WTC11 (cell line): ENCODE data around the gene CLASP1. TPM values are rescaled to one million over a fixed set of nuclear protein-coding genes. Genes with fewer than 3 reads are reported as not detected.

ENCODE experiments used
- ATAC-seq: fragments of 200-7000 bp; cut with Tn5 transposase; 2 replicates; pipeline ENCODE4 v1.10.0; 2021; ENCODE audit warnings: mild to moderate bottlenecking, moderate library complexity
- CTCF ChIA-PET: fragments of 300-600 bp; sonication (Branson Sonifier 250); formaldehyde crosslinking; loops from one replicate; lab custom pipeline; 2021; ENCODE audit warnings: antibody characterized with exemption; lab: Charles Lee
- POLR2A ChIA-PET: fragments of 350-600 bp; sonication (Branson Sonifier 250); formaldehyde crosslinking; loops from one replicate; lab custom pipeline; 2021; ENCODE audit warnings: antibody characterized with exemption; lab: Charles Lee
- DNase-seq: peaks from one replicate; pipeline ENCODE4 v3.0.0; 2021; ENCODE audit warnings: low spot score
- H3K27ac Mint-ChIP-seq: 2 replicates; pipeline ENCODE4 v1.8.0; 2021; ENCODE audit warnings: mixed read lengths
- H3K27me3 Mint-ChIP-seq: 2 replicates; pipeline ENCODE4 v1.8.0; 2021; ENCODE audit warnings: low read depth, mild to moderate bottlenecking, moderate library complexity, mixed read lengths
- H3K36me3 Mint-ChIP-seq: 2 replicates; pipeline ENCODE4 v1.8.0; 2021; ENCODE audit warnings: mixed read lengths
- H3K4me1 Mint-ChIP-seq: 2 replicates; pipeline ENCODE4 v1.8.0; 2022; ENCODE audit warnings: mixed read lengths
- H3K4me3 Mint-ChIP-seq: 2 replicates; pipeline ENCODE4 v1.8.0; 2021; ENCODE audit warnings: mild to moderate bottlenecking, moderate library complexity, mixed read lengths
- H3K9me3 Mint-ChIP-seq: 2 replicates; pipeline ENCODE4 v1.8.0; 2021; ENCODE audit warnings: mixed read lengths
- EMX1 ChIP-seq: fragments of 250-450 bp; sonication (Bioruptor Pico); IDR thresholded peaks from 2 replicates; pipeline ENCODE4 v1.8.0; 2021; ENCODE audit warnings: mild to moderate bottlenecking
- JUN ChIP-seq: sonication (generic); formaldehyde crosslinking; IDR thresholded peaks from 2 replicates; pipeline ENCODE4 v1.8.0; 2023; ENCODE audit warnings: mild to moderate bottlenecking, missing genetic modification reagents
- NFYB ChIP-seq: sonication (generic); formaldehyde crosslinking; conservative IDR thresholded peaks from 2 replicates; pipeline ENCODE4 v1.8.0; 2022; ENCODE audit warnings: low read depth, missing genetic modification reagents
- NR2C2 ChIP-seq: sonication (generic); formaldehyde crosslinking; IDR thresholded peaks from 2 replicates; pipeline ENCODE4 v1.8.0; 2022; ENCODE audit warnings: mild to moderate bottlenecking, missing genetic modification reagents
- PRRX2 ChIP-seq: fragments of 250-450 bp; sonication (Bioruptor Pico); IDR thresholded peaks from 2 replicates; pipeline ENCODE4 v1.8.0; 2021; ENCODE audit warnings: mild to moderate bottlenecking
- ZNF121 ChIP-seq: sonication (generic); formaldehyde crosslinking; IDR thresholded peaks from 2 replicates; pipeline ENCODE4 v1.8.0; 2023; ENCODE audit warnings: missing genetic modification reagents
- ZNF317 ChIP-seq: sonication (generic); formaldehyde crosslinking; IDR thresholded peaks from 2 replicates; pipeline ENCODE4 v1.8.1; 2023; ENCODE audit warnings: low read depth, mild to moderate bottlenecking, moderate library complexity, missing genetic modification reagents, borderline replicate concordance
- ZNF416 ChIP-seq: fragments of 250-450 bp; sonication (Bioruptor Pico); IDR thresholded peaks from 2 replicates; pipeline ENCODE4 v1.9.0; 2021; ENCODE audit warnings: mild to moderate bottlenecking, inconsistent platforms
- total RNA-seq: library from RNA; stranded (reverse); gene quantifications from 3 replicates; pipeline ENCODE4 v1.2.3, GENCODE V29; 2021
- TF ChIP-seq, protein P1 (sequence below): sonication (generic); formaldehyde crosslinking; IDR thresholded peaks from 2 replicates; pipeline ENCODE4 v1.8.0; 2022; ENCODE audit warnings: missing genetic modification reagents
- TF ChIP-seq, protein P2 (sequence below): fragments of 250-450 bp; sonication (Bioruptor Pico); IDR thresholded peaks from 2 replicates; pipeline ENCODE4 v2.1.2; 2022; ENCODE audit warnings: mild to moderate bottlenecking, moderate library complexity
- TF ChIP-seq, protein P3 (sequence below): fragments of 250-450 bp; sonication (Bioruptor Pico); IDR thresholded peaks from 2 replicates; pipeline ENCODE4 v1.9.0; 2021; ENCODE audit warnings: mild to moderate bottlenecking, borderline replicate concordance
- TF ChIP-seq, protein P4 (sequence below): sonication (generic); formaldehyde crosslinking; IDR thresholded peaks from 2 replicates; pipeline ENCODE4 v1.8.1; 2022; ENCODE audit warnings: mild to moderate bottlenecking, moderate library complexity, missing genetic modification reagents
- TF ChIP-seq, protein P5 (sequence below): sonication (generic); formaldehyde crosslinking; conservative IDR thresholded peaks from 2 replicates; pipeline ENCODE4 v1.8.1; 2022; ENCODE audit warnings: mild to moderate bottlenecking, missing genetic modification reagents
- TF ChIP-seq, protein P6 (sequence below): fragments of 250-450 bp; sonication (Bioruptor Pico); IDR thresholded peaks from 2 replicates; pipeline ENCODE4 v1.9.0; 2021; ENCODE audit warnings: mild to moderate bottlenecking
- TF ChIP-seq, protein P7 (sequence below): sonication (generic); formaldehyde crosslinking; IDR thresholded peaks from 2 replicates; pipeline ENCODE4 v1.8.1; 2023; ENCODE audit warnings: mild to moderate bottlenecking, missing genetic modification reagents, borderline replicate concordance
- TF ChIP-seq, protein P8 (sequence below): fragments of 200-600 bp; IDR thresholded peaks from 2 replicates; pipeline ENCODE4 v1.8.0; 2022; ENCODE audit warnings: antibody characterized with exemption
- TF ChIP-seq, protein P9 (sequence below): sonication (generic); formaldehyde crosslinking; IDR thresholded peaks from 2 replicates; pipeline ENCODE4 v1.8.1; 2023; ENCODE audit warnings: mild to moderate bottlenecking, missing genetic modification reagents

CLASP1 gene
- total RNA-seq, 1 experiment from 2014 or later: 50.0 TPM

DNA sequence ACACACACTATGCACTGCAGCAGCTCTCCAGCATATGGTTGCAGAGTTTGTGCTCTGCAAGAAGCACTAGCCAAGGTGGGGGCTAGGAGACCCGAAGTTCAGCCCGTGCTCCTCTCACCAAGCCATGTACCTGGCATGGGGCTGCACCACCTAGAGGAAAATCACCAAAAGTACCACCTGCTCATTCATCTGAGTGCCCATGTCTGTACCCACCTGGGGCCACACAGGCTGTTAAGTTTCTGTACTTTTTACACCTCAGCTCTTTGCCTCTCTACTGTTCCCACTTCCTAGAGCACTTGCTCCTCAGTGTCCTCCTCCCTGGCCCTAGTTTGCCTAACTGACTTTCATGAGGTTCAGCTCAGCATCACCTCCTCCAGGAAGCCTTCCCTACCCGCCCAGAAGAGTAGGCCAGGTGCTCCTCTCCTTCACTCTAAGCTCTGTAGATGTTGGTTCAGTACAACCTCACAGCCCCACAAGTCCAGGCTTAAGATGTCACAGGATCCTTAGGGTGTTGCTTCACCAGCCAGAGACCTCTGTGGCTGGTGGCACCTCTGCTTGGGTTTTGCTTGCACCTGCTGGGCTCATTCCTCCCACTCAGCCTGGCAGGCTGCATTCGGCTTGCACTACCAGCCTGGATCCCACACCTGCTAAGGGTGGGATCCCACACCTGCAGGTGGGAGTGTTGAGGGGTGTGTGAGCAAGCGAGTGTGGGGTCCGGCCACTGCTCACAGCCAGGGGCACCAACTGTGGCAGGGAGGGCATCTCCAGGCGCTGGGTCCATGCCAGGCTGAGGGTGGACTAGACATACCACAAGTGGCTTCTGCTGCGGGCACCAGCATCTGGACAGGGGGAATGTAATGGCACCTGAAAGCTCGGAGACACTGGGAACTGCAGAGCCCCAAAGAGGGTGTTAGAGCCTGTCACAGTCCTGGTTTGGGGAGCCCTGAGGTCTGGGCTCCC, 354.1 kb downstream of the CLASP1 start:
- no peak overlapping the region for H3K4me3 Mint-ChIP-seq
- no peaks in the 10 kb centered on the region for H3K27me3 Mint-ChIP-seq
- no peaks in the 10 kb centered on the region for H3K36me3 Mint-ChIP-seq
- no peaks in the 10 kb centered on the region for H3K9me3 Mint-ChIP-seq
- H3K4me1 Mint-ChIP-seq: no peaks in the 10 kb centered on the region
- no peak for DNase-seq
- TF ChIP-seq PRRX2 (CRISPR knock-in tag) (no peak), EMX1 (no peak), ZNF416 (CRISPR knock-in tag) (no peak), NR2C2 (CRISPR knock-in tag) (no peak), ZNF317 (CRISPR knock-in tag) (no peak), JUN (CRISPR knock-in tag) (no peak), NFYB (no peak), ZNF121 (CRISPR knock-in tag) (no peak)
- TF ChIP-seq, protein P1, sequence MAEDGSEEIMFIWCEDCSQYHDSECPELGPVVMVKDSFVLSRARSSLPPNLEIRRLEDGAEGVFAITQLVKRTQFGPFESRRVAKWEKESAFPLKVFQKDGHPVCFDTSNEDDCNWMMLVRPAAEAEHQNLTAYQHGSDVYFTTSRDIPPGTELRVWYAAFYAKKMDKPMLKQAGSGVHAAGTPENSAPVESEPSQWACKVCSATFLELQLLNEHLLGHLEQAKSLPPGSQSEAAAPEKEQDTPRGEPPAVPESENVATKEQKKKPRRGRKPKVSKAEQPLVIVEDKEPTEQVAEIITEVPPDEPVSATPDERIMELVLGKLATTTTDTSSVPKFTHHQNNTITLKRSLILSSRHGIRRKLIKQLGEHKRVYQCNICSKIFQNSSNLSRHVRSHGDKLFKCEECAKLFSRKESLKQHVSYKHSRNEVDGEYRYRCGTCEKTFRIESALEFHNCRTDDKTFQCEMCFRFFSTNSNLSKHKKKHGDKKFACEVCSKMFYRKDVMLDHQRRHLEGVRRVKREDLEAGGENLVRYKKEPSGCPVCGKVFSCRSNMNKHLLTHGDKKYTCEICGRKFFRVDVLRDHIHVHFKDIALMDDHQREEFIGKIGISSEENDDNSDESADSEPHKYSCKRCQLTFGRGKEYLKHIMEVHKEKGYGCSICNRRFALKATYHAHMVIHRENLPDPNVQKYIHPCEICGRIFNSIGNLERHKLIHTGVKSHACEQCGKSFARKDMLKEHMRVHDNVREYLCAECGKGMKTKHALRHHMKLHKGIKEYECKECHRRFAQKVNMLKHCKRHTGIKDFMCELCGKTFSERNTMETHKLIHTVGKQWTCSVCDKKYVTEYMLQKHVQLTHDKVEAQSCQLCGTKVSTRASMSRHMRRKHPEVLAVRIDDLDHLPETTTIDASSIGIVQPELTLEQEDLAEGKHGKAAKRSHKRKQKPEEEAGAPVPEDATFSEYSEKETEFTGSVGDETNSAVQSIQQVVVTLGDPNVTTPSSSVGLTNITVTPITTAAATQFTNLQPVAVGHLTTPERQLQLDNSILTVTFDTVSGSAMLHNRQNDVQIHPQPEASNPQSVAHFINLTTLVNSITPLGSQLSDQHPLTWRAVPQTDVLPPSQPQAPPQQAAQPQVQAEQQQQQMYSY (CRISPR knock-in tag): no peak
- TF ChIP-seq, protein P2, sequence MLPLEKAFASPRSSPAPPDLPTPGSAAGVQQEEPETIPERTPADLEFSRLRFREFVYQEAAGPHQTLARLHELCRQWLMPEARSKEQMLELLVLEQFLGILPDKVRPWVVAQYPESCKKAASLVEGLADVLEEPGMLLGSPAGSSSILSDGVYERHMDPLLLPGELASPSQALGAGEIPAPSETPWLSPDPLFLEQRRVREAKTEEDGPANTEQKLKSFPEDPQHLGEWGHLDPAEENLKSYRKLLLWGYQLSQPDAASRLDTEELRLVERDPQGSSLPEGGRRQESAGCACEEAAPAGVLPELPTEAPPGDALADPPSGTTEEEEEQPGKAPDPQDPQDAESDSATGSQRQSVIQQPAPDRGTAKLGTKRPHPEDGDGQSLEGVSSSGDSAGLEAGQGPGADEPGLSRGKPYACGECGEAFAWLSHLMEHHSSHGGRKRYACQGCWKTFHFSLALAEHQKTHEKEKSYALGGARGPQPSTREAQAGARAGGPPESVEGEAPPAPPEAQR (CRISPR knock-in tag): no peak
- TF ChIP-seq, protein P3, sequence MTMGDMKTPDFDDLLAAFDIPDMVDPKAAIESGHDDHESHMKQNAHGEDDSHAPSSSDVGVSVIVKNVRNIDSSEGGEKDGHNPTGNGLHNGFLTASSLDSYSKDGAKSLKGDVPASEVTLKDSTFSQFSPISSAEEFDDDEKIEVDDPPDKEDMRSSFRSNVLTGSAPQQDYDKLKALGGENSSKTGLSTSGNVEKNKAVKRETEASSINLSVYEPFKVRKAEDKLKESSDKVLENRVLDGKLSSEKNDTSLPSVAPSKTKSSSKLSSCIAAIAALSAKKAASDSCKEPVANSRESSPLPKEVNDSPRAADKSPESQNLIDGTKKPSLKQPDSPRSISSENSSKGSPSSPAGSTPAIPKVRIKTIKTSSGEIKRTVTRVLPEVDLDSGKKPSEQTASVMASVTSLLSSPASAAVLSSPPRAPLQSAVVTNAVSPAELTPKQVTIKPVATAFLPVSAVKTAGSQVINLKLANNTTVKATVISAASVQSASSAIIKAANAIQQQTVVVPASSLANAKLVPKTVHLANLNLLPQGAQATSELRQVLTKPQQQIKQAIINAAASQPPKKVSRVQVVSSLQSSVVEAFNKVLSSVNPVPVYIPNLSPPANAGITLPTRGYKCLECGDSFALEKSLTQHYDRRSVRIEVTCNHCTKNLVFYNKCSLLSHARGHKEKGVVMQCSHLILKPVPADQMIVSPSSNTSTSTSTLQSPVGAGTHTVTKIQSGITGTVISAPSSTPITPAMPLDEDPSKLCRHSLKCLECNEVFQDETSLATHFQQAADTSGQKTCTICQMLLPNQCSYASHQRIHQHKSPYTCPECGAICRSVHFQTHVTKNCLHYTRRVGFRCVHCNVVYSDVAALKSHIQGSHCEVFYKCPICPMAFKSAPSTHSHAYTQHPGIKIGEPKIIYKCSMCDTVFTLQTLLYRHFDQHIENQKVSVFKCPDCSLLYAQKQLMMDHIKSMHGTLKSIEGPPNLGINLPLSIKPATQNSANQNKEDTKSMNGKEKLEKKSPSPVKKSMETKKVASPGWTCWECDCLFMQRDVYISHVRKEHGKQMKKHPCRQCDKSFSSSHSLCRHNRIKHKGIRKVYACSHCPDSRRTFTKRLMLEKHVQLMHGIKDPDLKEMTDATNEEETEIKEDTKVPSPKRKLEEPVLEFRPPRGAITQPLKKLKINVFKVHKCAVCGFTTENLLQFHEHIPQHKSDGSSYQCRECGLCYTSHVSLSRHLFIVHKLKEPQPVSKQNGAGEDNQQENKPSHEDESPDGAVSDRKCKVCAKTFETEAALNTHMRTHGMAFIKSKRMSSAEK (CRISPR knock-in tag): no peak
- TF ChIP-seq, protein P4, sequence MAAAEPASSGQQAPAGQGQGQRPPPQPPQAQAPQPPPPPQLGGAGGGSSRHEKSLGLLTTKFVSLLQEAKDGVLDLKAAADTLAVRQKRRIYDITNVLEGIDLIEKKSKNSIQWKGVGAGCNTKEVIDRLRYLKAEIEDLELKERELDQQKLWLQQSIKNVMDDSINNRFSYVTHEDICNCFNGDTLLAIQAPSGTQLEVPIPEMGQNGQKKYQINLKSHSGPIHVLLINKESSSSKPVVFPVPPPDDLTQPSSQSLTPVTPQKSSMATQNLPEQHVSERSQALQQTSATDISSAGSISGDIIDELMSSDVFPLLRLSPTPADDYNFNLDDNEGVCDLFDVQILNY (CRISPR knock-in tag): no peak
- TF ChIP-seq, protein P5, sequence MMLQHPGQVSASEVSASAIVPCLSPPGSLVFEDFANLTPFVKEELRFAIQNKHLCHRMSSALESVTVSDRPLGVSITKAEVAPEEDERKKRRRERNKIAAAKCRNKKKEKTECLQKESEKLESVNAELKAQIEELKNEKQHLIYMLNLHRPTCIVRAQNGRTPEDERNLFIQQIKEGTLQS: no peak
- TF ChIP-seq, protein P6, sequence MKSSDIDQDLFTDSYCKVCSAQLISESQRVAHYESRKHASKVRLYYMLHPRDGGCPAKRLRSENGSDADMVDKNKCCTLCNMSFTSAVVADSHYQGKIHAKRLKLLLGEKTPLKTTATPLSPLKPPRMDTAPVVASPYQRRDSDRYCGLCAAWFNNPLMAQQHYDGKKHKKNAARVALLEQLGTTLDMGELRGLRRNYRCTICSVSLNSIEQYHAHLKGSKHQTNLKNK (CRISPR knock-in tag): no peak
- TF ChIP-seq, protein P7, sequence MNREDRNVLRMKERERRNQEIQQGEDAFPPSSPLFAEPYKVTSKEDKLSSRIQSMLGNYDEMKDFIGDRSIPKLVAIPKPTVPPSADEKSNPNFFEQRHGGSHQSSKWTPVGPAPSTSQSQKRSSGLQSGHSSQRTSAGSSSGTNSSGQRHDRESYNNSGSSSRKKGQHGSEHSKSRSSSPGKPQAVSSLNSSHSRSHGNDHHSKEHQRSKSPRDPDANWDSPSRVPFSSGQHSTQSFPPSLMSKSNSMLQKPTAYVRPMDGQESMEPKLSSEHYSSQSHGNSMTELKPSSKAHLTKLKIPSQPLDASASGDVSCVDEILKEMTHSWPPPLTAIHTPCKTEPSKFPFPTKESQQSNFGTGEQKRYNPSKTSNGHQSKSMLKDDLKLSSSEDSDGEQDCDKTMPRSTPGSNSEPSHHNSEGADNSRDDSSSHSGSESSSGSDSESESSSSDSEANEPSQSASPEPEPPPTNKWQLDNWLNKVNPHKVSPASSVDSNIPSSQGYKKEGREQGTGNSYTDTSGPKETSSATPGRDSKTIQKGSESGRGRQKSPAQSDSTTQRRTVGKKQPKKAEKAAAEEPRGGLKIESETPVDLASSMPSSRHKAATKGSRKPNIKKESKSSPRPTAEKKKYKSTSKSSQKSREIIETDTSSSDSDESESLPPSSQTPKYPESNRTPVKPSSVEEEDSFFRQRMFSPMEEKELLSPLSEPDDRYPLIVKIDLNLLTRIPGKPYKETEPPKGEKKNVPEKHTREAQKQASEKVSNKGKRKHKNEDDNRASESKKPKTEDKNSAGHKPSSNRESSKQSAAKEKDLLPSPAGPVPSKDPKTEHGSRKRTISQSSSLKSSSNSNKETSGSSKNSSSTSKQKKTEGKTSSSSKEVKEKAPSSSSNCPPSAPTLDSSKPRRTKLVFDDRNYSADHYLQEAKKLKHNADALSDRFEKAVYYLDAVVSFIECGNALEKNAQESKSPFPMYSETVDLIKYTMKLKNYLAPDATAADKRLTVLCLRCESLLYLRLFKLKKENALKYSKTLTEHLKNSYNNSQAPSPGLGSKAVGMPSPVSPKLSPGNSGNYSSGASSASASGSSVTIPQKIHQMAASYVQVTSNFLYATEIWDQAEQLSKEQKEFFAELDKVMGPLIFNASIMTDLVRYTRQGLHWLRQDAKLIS (CRISPR knock-in tag): no peak
- TF ChIP-seq, protein P8, sequence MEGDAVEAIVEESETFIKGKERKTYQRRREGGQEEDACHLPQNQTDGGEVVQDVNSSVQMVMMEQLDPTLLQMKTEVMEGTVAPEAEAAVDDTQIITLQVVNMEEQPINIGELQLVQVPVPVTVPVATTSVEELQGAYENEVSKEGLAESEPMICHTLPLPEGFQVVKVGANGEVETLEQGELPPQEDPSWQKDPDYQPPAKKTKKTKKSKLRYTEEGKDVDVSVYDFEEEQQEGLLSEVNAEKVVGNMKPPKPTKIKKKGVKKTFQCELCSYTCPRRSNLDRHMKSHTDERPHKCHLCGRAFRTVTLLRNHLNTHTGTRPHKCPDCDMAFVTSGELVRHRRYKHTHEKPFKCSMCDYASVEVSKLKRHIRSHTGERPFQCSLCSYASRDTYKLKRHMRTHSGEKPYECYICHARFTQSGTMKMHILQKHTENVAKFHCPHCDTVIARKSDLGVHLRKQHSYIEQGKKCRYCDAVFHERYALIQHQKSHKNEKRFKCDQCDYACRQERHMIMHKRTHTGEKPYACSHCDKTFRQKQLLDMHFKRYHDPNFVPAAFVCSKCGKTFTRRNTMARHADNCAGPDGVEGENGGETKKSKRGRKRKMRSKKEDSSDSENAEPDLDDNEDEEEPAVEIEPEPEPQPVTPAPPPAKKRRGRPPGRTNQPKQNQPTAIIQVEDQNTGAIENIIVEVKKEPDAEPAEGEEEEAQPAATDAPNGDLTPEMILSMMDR: no peak
- TF ChIP-seq, protein P9, sequence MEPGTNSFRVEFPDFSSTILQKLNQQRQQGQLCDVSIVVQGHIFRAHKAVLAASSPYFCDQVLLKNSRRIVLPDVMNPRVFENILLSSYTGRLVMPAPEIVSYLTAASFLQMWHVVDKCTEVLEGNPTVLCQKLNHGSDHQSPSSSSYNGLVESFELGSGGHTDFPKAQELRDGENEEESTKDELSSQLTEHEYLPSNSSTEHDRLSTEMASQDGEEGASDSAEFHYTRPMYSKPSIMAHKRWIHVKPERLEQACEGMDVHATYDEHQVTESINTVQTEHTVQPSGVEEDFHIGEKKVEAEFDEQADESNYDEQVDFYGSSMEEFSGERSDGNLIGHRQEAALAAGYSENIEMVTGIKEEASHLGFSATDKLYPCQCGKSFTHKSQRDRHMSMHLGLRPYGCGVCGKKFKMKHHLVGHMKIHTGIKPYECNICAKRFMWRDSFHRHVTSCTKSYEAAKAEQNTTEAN (CRISPR knock-in tag): no peak
- ATAC-seq: no peak
- H3K27ac Mint-ChIP-seq: no peak overlapping the region
- ChIA-PET POLR2A (no interaction called here), CTCF (interaction anchor here (0.8 to 1.5 kb wide), 8 partner anchors 10 to 200 kb away, joined by 3 to 6 read pairs (median 3); partner anchors contain the start of gene TFCP2L1)
